Activated T-cell treated with anti-CD3 and anti-CD28 coated beads, Interleukin-2, amount 50 U/mL, for 24 hours (primary cell): Measurements from ENCODE around the gene GLP2R.
A peak's percentile ranks its signal among the peaks of the same experiment; 100 is the strongest.
"Not testable (repeated sequence)": the region's sequence is repeated elsewhere in the genome, so short reads cannot be mapped to it uniquely, and the experiment has no call there.

Experiments
- DNase-seq: peaks from one replicate; pipeline ENCODE4 v3.0.0-alpha.2; 2020
- H3K27ac Mint-ChIP-seq: 2 replicates; pipeline ENCODE4 v1.8.0; 2020; ENCODE audit warnings: mild to moderate bottlenecking, mixed read lengths
- H3K27me3 Mint-ChIP-seq: 2 replicates; pipeline ENCODE4 v1.8.0; 2020; ENCODE audit warnings: mixed read lengths
- H3K36me3 Mint-ChIP-seq: 2 replicates; pipeline ENCODE4 v1.8.0; 2020; ENCODE audit warnings: low read depth, mixed read lengths
- H3K4me1 Mint-ChIP-seq: 2 replicates; pipeline ENCODE4 v1.8.0; 2020; ENCODE audit warnings: low read depth, mixed read lengths
- H3K4me3 Mint-ChIP-seq: 2 replicates; pipeline ENCODE4 v1.8.0; 2020; ENCODE audit warnings: mild to moderate bottlenecking, moderate library complexity, mixed read lengths
- H3K9me3 Mint-ChIP-seq: 2 replicates; pipeline ENCODE4 v1.8.0; 2020; ENCODE audit warnings: mixed read lengths

The GLP2R gene

DNA sequence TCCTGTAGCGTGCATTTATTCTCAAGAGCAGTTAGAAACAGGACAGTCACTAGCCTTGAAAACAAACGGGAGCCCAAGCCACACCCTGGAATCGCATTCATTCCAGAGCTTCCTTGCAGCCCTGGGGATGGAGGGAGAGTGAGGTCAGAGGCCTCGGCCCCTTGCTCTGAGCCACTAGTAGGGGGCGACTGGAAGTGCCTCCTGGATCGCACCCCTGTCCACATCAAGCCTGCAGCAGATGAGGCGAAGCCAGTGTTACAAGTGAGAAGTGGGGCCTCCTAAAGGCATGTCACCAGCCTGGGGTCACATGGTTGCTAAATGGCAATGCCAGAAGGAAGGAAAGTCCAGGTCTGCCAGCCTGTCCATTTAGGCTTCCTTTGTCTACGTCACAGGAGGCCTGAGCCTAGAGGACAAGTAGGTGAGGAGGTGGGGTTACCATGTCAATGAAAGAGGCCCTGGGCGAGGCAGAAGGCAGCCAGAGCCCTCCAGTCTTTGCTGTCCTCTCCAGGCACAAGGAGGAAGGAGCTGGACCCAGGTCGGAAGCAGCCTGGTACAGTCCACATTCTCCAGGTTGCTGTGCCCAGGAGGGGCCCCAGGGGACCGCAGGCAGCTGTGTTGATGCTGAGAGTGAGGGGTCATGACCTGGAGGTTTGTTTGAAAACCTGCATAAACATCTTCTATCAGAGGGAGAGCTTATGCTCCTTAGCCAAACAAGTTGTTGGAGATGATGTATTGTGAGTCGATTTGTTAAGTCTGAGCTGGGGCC is 82.3 kb downstream of the GLP2R start:
- no peak for DNase-seq
- Mint-ChIP-seq H3K27me3 (no peaks in the 10 kb centered on the region), H3K27ac (no peak overlapping the region), H3K9me3 (no peaks in the 10 kb centered on the region), H3K36me3 (no peaks in the 10 kb centered on the region), H3K4me3 (no peak overlapping the region), H3K4me1 (no peaks in the 10 kb centered on the region)

DNA sequence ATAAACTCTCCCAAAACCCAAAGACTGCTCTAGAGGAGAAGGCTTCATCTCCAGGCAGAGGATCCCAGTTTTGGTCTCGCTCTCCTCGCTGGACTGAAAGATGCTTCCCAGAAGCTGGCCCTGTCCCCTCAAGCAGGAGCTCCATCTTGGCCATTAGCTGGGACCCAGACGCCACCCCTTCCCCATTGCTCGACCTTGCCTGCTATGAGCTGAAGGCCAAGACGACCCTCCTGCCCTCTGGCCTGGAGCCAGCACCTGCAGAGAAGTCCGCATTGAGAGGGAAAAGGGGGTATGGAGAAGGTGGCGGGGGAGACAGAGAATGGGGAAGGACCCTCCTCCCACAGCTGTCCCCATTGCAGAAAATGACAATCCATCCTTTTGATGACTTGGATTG is 82.9 kb downstream of the GLP2R start:
- no peak for DNase-seq
- Mint-ChIP-seq H3K9me3 (no peaks in the 10 kb centered on the region), H3K4me3 (no peak overlapping the region), H3K27ac (no peak overlapping the region), H3K36me3 (no peaks in the 10 kb centered on the region), H3K4me1 (no peaks in the 10 kb centered on the region), H3K27me3 (no peaks in the 10 kb centered on the region)

- no peak for DNase-seq
- no peaks in the 10 kb centered on the region for H3K36me3 Mint-ChIP-seq
- no peak overlapping the region for H3K27ac Mint-ChIP-seq
- no peak overlapping the region for H3K4me3 Mint-ChIP-seq
- H3K27me3 Mint-ChIP-seq, result no peaks in the 10 kb centered on the region
- H3K9me3 Mint-ChIP-seq, result no peaks in the 10 kb centered on the region
- H3K4me1 Mint-ChIP-seq, result no peaks in the 10 kb centered on the region
Observed at GRCh38 chr17:9911089-9911488, 85.4 kb downstream of the GLP2R start.

DNA sequence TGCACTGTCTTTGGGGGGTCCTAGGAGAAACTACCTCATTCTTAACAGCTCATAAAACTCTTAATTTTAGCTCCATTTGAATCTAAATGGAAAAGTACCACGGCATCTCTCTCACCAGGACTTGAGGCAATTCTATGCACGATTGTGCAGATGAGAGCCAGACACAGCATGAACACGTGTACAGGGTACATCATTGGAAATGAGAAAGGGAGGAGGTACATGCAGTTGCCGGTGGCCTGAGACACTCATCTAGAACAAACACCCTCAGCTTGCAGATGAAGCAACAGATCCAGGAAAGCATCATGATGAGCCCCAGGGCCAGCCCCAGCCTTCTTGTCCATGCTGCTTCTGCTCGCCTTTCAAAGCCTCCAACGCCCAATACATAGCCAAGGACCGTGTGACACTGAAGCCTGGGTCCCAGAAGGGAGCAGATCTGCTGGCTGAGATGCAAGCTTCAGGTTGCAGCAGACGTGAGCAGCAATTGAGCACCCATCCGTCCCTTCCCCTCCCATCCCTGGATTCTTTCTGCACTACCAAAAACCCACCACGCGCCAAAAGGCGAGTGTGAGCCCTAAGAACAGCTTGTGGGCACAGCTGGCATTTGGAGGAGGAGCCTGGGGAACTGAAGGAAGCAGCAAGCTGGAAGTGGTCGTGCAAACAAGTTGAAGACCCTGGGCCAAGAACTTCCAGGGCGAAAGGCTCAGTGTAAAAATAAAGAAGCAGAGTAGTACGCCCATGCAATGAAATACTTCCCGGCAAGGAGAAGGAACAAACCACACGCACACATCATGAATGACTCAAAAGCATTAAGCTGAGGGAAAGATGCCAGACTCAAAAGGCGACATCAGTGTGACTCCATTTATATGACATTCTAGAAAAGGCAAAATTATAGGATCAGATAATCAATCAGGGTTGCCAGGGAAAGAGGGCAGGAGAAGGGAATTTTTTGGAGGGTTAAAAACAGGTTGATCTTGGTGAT is 86.7 kb downstream of the GLP2R start:
- no peak for DNase-seq
- Mint-ChIP-seq H3K9me3 (no peaks in the 10 kb centered on the region), H3K27me3 (no peaks in the 10 kb centered on the region), H3K4me3 (no peak overlapping the region), H3K4me1 (no peaks in the 10 kb centered on the region), H3K36me3 (no peaks in the 10 kb centered on the region), H3K27ac (no peak overlapping the region)

DNA sequence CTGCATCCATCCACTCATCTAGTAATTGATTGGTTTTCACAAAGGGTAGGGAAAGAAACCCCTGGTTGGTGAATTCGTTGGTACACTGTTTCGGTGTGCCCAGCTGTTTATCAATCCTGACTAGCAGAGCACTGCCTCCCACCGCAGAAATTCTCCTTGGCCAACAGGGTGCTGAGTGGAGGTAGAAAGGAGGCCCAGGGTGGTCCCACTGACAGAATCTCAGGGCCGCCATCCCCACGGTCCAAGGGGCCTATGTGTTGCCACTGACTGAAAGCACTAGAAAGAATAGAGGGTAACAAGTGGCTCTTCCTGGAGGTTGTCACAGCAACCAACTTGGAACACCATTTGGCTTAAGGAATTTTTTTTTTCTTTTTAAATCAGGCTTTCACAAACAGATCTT is 87.8 kb downstream of the GLP2R start:
- no peaks in the 10 kb centered on the region for H3K36me3 Mint-ChIP-seq
- H3K27me3 Mint-ChIP-seq, result no peaks in the 10 kb centered on the region
- no peak for DNase-seq
- no peak overlapping the region for H3K4me3 Mint-ChIP-seq
- H3K27ac Mint-ChIP-seq, result no peak overlapping the region
- no peaks in the 10 kb centered on the region for H3K4me1 Mint-ChIP-seq
- H3K9me3 Mint-ChIP-seq, result no peaks in the 10 kb centered on the region

- Mint-ChIP-seq H3K36me3 (no peaks in the 10 kb centered on the region), H3K4me3 (no peak overlapping the region), H3K4me1 (no peaks in the 10 kb centered on the region), H3K27ac (no peak overlapping the region), H3K9me3 (no peaks in the 10 kb centered on the region), H3K27me3 (no peaks in the 10 kb centered on the region)
- no peak for DNase-seq
Observed at GRCh38 chr17:9916108-9916507, 90.4 kb downstream of the GLP2R start.

- H3K4me3 Mint-ChIP-seq, result no peak overlapping the region
- DNase-seq, result no peak
- H3K27ac Mint-ChIP-seq, result no peak overlapping the region
- no peaks in the 10 kb centered on the region for H3K36me3 Mint-ChIP-seq
- no peaks in the 10 kb centered on the region for H3K4me1 Mint-ChIP-seq
- no peaks in the 10 kb centered on the region for H3K9me3 Mint-ChIP-seq
- no peaks in the 10 kb centered on the region for H3K27me3 Mint-ChIP-seq
Observed at GRCh38 chr17:9917131-9917530, 91.4 kb downstream of the GLP2R start.

DNA sequence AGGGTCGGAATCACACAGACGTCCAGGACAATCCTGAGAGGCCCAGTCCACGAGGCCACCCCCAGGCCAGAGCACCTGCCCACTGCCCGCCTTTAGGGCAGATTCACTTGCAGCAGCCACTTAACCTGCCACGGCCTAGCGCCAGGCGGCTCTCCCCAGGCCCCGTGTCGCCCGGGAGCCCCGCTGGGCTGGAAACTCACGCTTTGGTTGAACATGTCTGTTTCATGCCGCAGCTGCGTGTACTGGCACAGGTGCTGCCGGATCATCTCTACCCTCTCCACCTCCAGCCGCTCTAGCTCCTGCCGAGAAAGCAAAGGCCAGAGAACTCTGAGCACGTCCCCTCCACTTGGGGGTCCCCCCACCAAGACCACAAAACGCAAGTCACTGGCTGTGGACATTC is 92.1 kb downstream of the GLP2R start:
- Mint-ChIP-seq H3K4me1 (no peaks in the 10 kb centered on the region), H3K27me3 (no peaks in the 10 kb centered on the region), H3K4me3 (no peak overlapping the region), H3K9me3 (no peaks in the 10 kb centered on the region), H3K36me3 (no peaks in the 10 kb centered on the region), H3K27ac (no peak overlapping the region)
- no peak for DNase-seq

GRCh38 chr17:9918352-9918751 is 92.6 kb downstream of the GLP2R start:
- no peak overlapping the region for H3K4me3 Mint-ChIP-seq
- no peaks in the 10 kb centered on the region for H3K27me3 Mint-ChIP-seq
- no peak overlapping the region for H3K27ac Mint-ChIP-seq
- no peak for DNase-seq
- no peaks in the 10 kb centered on the region for H3K36me3 Mint-ChIP-seq
- no peaks in the 10 kb centered on the region for H3K9me3 Mint-ChIP-seq
- no peaks in the 10 kb centered on the region for H3K4me1 Mint-ChIP-seq

- H3K27ac Mint-ChIP-seq, result no peak overlapping the region
Observed at GRCh38 chr17:9918804-9919352, 93.2 kb downstream of the GLP2R start.

DNA sequence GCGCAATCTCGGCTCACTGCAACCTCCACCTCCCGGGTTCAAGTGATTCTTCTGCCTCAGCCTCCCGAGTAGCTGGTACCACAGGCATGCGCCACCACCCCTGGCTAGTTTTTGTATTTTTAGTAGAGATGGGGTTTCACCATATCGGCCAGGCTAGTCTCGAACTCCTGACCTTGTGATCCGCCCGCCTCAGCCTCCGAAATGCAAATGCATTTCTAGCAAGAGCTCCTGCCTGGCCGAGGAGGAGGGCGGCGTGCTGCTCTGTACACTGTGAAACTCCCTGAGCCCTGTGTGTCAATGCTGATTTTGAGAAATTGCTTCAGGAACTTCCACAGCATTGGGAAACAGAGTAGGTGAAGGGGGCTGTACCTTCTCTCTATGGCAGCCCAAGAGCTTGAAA is 95.5 kb downstream of the GLP2R start:
- H3K27me3 Mint-ChIP-seq, result not testable (repeated sequence)

More at GRCh38 chr17:9918804-9919352, 93.2 kb downstream of the GLP2R start:
- Mint-ChIP-seq H3K4me3 (no peak overlapping the region), H3K4me1 (no peaks in the 10 kb centered on the region), H3K27me3 (no peaks in the 10 kb centered on the region), H3K9me3 (no peaks in the 10 kb centered on the region), H3K36me3 (no peaks in the 10 kb centered on the region)
- DNase-seq, result no peak

GRCh38 chr17:9922012-9922848 is 96.5 kb downstream of the GLP2R start:
- peaks cover 2% of the 10 kb centered on the region for H3K4me1 Mint-ChIP-seq
- no peak overlapping the region for H3K4me3 Mint-ChIP-seq
- H3K27ac Mint-ChIP-seq, result no peak overlapping the region
- H3K36me3 Mint-ChIP-seq, result no peaks in the 10 kb centered on the region
- H3K27me3 Mint-ChIP-seq, result no peaks in the 10 kb centered on the region
- no peak for DNase-seq
- H3K9me3 Mint-ChIP-seq, result no peaks in the 10 kb centered on the region

More for the DNA sequence above, 95.5 kb downstream of the GLP2R start:
- H3K4me3 Mint-ChIP-seq, DNase-seq, H3K36me3 Mint-ChIP-seq, H3K4me1 Mint-ChIP-seq, H3K9me3 Mint-ChIP-seq, H3K27ac Mint-ChIP-seq: not testable (repeated sequence)

DNA sequence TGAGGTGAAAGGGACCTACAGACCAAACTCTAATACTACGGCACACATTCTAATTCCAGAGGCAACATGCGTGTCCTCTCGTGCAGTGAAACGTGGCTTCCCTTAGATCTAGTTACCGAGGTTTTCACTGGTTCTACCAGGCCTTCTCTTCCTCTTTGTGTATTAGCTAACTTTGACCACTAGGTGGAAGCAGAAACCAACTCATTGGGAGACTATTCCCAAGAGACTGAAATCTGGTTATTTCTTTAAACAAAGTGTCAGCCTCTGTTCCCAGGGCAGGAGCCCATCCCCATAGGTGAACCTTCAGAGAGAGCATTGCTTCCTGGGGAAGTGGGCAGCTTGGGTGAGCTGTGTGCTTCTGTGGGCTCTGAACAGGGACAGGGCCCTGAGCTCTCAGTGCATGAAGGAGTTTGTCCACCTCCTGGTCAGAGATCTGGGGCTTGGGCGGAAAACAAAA is 99.0 kb downstream of the GLP2R start:
- Mint-ChIP-seq H3K4me3 (no peak overlapping the region), H3K36me3 (no peaks in the 10 kb centered on the region), H3K27ac (no peak overlapping the region), H3K4me1 (peaks cover 2% of the 10 kb centered on the region), H3K9me3 (no peaks in the 10 kb centered on the region), H3K27me3 (no peaks in the 10 kb centered on the region)
- DNase-seq, result peak; percentile 32

DNA sequence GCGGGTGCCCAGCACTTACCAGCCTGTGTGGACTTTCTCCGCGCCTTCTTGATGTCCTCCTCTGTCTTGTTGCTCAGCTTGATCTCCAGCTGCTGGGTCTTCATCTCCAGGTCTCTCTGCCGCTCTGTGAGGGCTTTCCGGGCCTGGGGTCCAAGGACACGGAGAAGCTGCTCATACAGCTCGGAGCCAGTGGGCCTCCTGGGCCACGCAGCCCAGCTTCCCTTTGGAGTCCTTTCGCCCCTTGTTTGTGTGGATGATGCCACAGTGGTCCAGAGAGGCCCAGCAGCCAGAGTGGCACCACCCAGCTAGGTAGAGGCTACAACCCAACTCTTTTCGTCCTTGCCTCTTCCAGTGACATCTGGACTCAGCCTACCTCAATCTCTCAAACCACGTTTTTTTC is 99.7 kb downstream of the GLP2R start:
- H3K36me3 Mint-ChIP-seq, result no peaks in the 10 kb centered on the region

More for the DNA sequence above, 99.7 kb downstream of the GLP2R start:
- peaks cover 2% of the 10 kb centered on the region for H3K4me1 Mint-ChIP-seq
- no peaks in the 10 kb centered on the region for H3K27me3 Mint-ChIP-seq
- no peaks in the 10 kb centered on the region for H3K9me3 Mint-ChIP-seq
- DNase-seq, result no peak
- H3K27ac Mint-ChIP-seq, result no peak overlapping the region
- no peak overlapping the region for H3K4me3 Mint-ChIP-seq
